Body of pancreas (tissue), 4 donors: ENCODE results near the gene PAFAH2.

Experiments used
- CTCF ChIP-seq, 7 experiments: fragments of 450-650 bp in 4 of 7; fragments of 200-600 bp in 3 of 7; sonication (generic) in 3 of 7; IDR thresholded peaks; one replicate each; pipeline ENCODE4 v1.5.1; 2016 to 2019; ENCODE audit warnings: antibody characterized with exemption in 7 of 7
- POLR2A ChIP-seq, 3 donors: fragments of 450-650 bp; IDR thresholded peaks; one replicate each; pipeline ENCODE4 v1.6.1; 2016; ENCODE audit warnings: antibody characterized with exemption in 3 of 3, mild to moderate bottlenecking in 2 of 3

GRCh38 chr1:25971811-25972180 lies 26.1 kb downstream of the PAFAH2 start:
- TF ChIP-seq CTCF (IDR thresholded peaks at IDR 0.05): no peak
- TF ChIP-seq POLR2A (IDR thresholded peaks at IDR 0.05): no peak
